Endothelial cell of umbilical vein (primary cell): ENCODE measurements around the gene C2CD5. TPM values are rescaled to one million over a fixed set of nuclear protein-coding genes. Genes with fewer than 3 reads are reported as not detected.

ENCODE experiments used
- BruUV-seq: library from RNA; stranded (reverse); fragments of 400-500 nt; replicated peaks from 2 replicates; lab custom pipeline; 2021; lab: Mats Ljungman, UMichigan
- CTCF ChIA-PET: fragments of 300-600, 350-600 bp; sonication (Branson Sonifier 250); formaldehyde crosslinking; loops from one replicate; lab custom pipeline; 2021; ENCODE audit warnings: antibody characterized with exemption, inconsistent platforms; lab: Charles Lee
- POLR2A ChIA-PET: fragments of 300-600, 350-600 bp; sonication (Branson Sonifier 250); formaldehyde crosslinking; loops from one replicate; lab custom pipeline; 2021; ENCODE audit warnings: antibody characterized with exemption, inconsistent platforms; lab: Charles Lee
- DNase-seq: peaks from one replicate; pipeline ENCODE4 v3.0.0-alpha.2; 2011; ENCODE audit warnings: low read depth, low spot score
- FAIRE-seq: peaks from 2 replicates; lab custom pipeline; 2011; peaks lifted over from hg19 to GRCh38; lab: Jason Lieb, UNC
- H2AFZ ChIP-seq: 2 replicates; pipeline ENCODE4 v1.6.0; 2012; ENCODE audit warnings: low read depth, low read length, control low read depth, inconsistent platforms
- H3K27ac ChIP-seq: 2 replicates; pipeline ENCODE4 v1.5.1; 2011; ENCODE audit warnings: low read depth, mild to moderate bottlenecking, control low read depth, low read length, moderate library complexity; ENCODE audit not compliant: insufficient read depth
- H3K27me3 ChIP-seq, 2 experiments: 2 replicates each; pipeline versions ENCODE4 v1.6.0 to v1.6.1; 2011; ENCODE audit warnings: low read length in 2 of 2, mixed read lengths in 1 of 2; ENCODE audit not compliant: control insufficient read depth in 2 of 2, insufficient read depth in 2 of 2
- H3K36me3 ChIP-seq, 2 experiments: 2 replicates in 1 of 2; 3 replicates in 1 of 2; pipeline ENCODE4 v1.5.1; 2011; ENCODE audit warnings: low read length in 2 of 2, mild to moderate bottlenecking in 1 of 2, moderate library complexity in 1 of 2; ENCODE audit not compliant: control insufficient read depth in 2 of 2, insufficient read depth in 2 of 2; ENCODE audit errors: extremely low read depth in 1 of 2
- H3K4me1 ChIP-seq: 3 replicates; pipeline ENCODE4 v1.5.1; 2011; ENCODE audit warnings: mild to moderate bottlenecking, low read length; ENCODE audit not compliant: control insufficient read depth, insufficient read depth; ENCODE audit errors: extremely low read depth
- H3K4me2 ChIP-seq: 2 replicates; pipeline ENCODE4 v1.6.1; 2011; ENCODE audit warnings: low read length, control low read depth, mixed read lengths; ENCODE audit not compliant: insufficient read depth
- H3K4me3 ChIP-seq, 3 experiments: fragments of 200-600 bp in 1 of 3; sonication (generic), shearing (Covaris generic) in 1 of 3; replicated peaks in 1 of 3; 2 replicates each; pipeline ENCODE4 v1.5.1; 2011 to 2016; ENCODE audit warnings: control low read depth in 3 of 3, low read length in 3 of 3, mild to moderate bottlenecking in 2 of 3, inconsistent platforms in 1 of 3, low read depth in 1 of 3, moderate library complexity in 1 of 3; ENCODE audit not compliant: insufficient read depth in 1 of 3
- H3K79me2 ChIP-seq: 2 replicates; pipeline ENCODE4 v1.6.0; 2012; ENCODE audit warnings: low read length, inconsistent platforms; ENCODE audit not compliant: control insufficient read depth, insufficient read depth
- H3K9ac ChIP-seq: replicated peaks from 2 replicates; pipeline ENCODE3; 2011; ENCODE audit warnings: low read length, control low read depth; ENCODE audit not compliant: insufficient read depth; ENCODE audit errors: extremely low read depth
- H3K9me1 ChIP-seq: replicated peaks from 3 replicates; pipeline ENCODE4 v1.6.0; 2011; ENCODE audit warnings: mild to moderate bottlenecking, low read length; ENCODE audit not compliant: control insufficient read depth, insufficient read depth; ENCODE audit errors: extremely low read depth
- H3K9me3 ChIP-seq: replicated peaks from 2 replicates; pipeline ENCODE4 v1.5.1; 2012; ENCODE audit warnings: low read length, inconsistent platforms; ENCODE audit not compliant: control insufficient read depth, insufficient read depth
- H4K20me1 ChIP-seq: replicated peaks from 2 replicates; pipeline ENCODE3; 2011; ENCODE audit warnings: mild to moderate bottlenecking, low read length; ENCODE audit not compliant: control insufficient read depth, insufficient read depth; ENCODE audit errors: extremely low read depth
- CTCF ChIP-seq, 2 donors: IDR thresholded peaks; 1 replicate in 1 of 2; 2 replicates in 1 of 2; pipeline ENCODE4 v1.5.1; 2011; ENCODE audit warnings: low read length in 2 of 2, mild to moderate bottlenecking in 2 of 2, moderate library complexity in 2 of 2, control low read depth in 1 of 2, inconsistent platforms in 1 of 2, low read depth in 1 of 2; ENCODE audit not compliant: insufficient read depth in 1 of 2; ENCODE audit errors: extremely low read depth in 1 of 2
- EZH2 ChIP-seq: IDR thresholded peaks from 2 replicates; pipeline ENCODE4 v1.6.1; 2012; ENCODE audit warnings: borderline replicate concordance, low read depth, mild to moderate bottlenecking, moderate library complexity, low read length, inconsistent platforms; ENCODE audit not compliant: severe bottlenecking
- FOS ChIP-seq: IDR thresholded peaks from 2 replicates; pipeline ENCODE4 v1.6.1; 2011; ENCODE audit warnings: mild to moderate bottlenecking, low read length, moderate library complexity, borderline replicate concordance; ENCODE audit not compliant: insufficient read depth
- GATA2 ChIP-seq: IDR thresholded peaks from 2 replicates; pipeline ENCODE4 v1.7.0; 2011; ENCODE audit warnings: low read depth, mild to moderate bottlenecking, moderate library complexity, mixed read lengths, low read length; ENCODE audit not compliant: insufficient read length, insufficient read depth
- JUN ChIP-seq: IDR thresholded peaks from 2 replicates; pipeline ENCODE4 v1.6.1; 2011; ENCODE audit warnings: borderline replicate concordance, low read depth; ENCODE audit not compliant: insufficient read length, insufficient read depth
- MAX ChIP-seq: IDR thresholded peaks from 2 replicates; pipeline ENCODE4 v1.6.1; 2011; ENCODE audit not compliant: insufficient read depth, insufficient read length
- MYC ChIP-seq: IDR thresholded peaks from one replicate; pipeline ENCODE4 v1.6.1; 2011; ENCODE audit warnings: mild to moderate bottlenecking, low read depth, low read length
- POLR2A ChIP-seq: IDR thresholded peaks from 2 replicates; pipeline ENCODE4 v1.6.1; 2012; ENCODE audit warnings: low read depth, mild to moderate bottlenecking, control low read depth, low read length
- POLR2AphosphoS5 ChIP-seq: IDR thresholded peaks from 2 replicates; pipeline ENCODE4 v1.6.1; 2012; ENCODE audit warnings: low read depth, mild to moderate bottlenecking, control low read depth, low read length, moderate library complexity; ENCODE audit not compliant: insufficient read depth
- dilution Hi-C: fragments of 300-500 bp; cut with MboI; formaldehyde crosslinking; loops from one replicate; pipeline ENCODE4 v1.15.0; 2019; ENCODE audit warnings: low sequenced_read_pairs; ENCODE audit not compliant: extremely low pct_ligation_motif_present
- intact Hi-C: fragments of 100-400 bp; cut with micrococcal nuclease; formaldehyde crosslinking; loops from one replicate; pipeline ENCODE4 v1.10.0; 2022
- polyA plus RNA-seq, 4 experiments: library from polyadenylated mRNA; depleted of rRNA in 3 of 4; stranded (reverse) in 3 of 4; unstranded in 1 of 4; fragments of >200 nt; gene quantifications; 2 replicates each; pipeline versions ENCODE4 v1.2.1 to v1.2.3, GENCODE V29; 2011 to 2012; ENCODE audit warnings: missing spikeins in 1 of 4
- total RNA-seq: library from RNA; stranded (reverse); gene quantifications from 2 replicates; pipeline ENCODE4 v1.2.3, GENCODE V29; 2021

C2CD5 gene
- total and polyA plus RNA-seq, 2 donors (not counting 3 experiments of a cell fraction or from before 2014, with no cell fraction given), result 12.9 to 32.9 TPM

GRCh38 chr12:22415342-22416309, 128.7 kb downstream of the C2CD5 start:
- FAIRE-seq, result no peak
- DNase-seq, result no peak
- Histone ChIP-seq H2AFZ (no peak overlapping the region), H3K9me1 (no peaks in the 10 kb centered on the region), H3K4me3 (no peak overlapping the region), H3K27ac (no peak overlapping the region), H3K9me3 (no peaks in the 10 kb centered on the region), H3K4me2 (no peak overlapping the region), H3K27me3 (peaks cover 0 to 5% of the 10 kb centered on the region in 2 experiments), H3K36me3 (no peaks in the 10 kb centered on the region), H3K9ac (no peak overlapping the region), H3K4me1 (no peaks in the 10 kb centered on the region), H3K79me2 (no peaks in the 10 kb centered on the region), H4K20me1 (no peaks in the 10 kb centered on the region)
- POLR2A ChIA-PET, result no interaction called here
- CTCF ChIA-PET, result no interaction called here
- no TSS peak for BruUV-seq
- intact Hi-C loops (no loop called here), dilution Hi-C loops (no loop called here)
- TF ChIP-seq CTCF (IDR thresholded peaks at IDR 0.05; ENCODE audit: extremely low read depth in 1 of 2, insufficient read depth in 1 of 2, low read depth in 1 of 2, low read length in 2 of 2) (no peak), MYC (no peak), POLR2A (no peak)

- H4K20me1 ChIP-seq, result no peaks in the 10 kb centered on the region
- H3K4me3 ChIP-seq, result no peak overlapping the region
- no peaks in the 10 kb centered on the region for H3K4me1 ChIP-seq
- DNase-seq (no peak), FAIRE-seq (no peak)
- H3K9me1 ChIP-seq, result no peaks in the 10 kb centered on the region
- H3K4me2 ChIP-seq, result no peak overlapping the region
- ChIA-PET CTCF (no interaction called here), POLR2A (no interaction called here)
- H3K9me3 ChIP-seq, result no peaks in the 10 kb centered on the region
- H3K9ac ChIP-seq, result no peak overlapping the region
- dilution Hi-C loops (no loop called here), intact Hi-C loops (no loop called here)
- H3K36me3 ChIP-seq, result no peaks in the 10 kb centered on the region
- H2AFZ ChIP-seq, result no peak overlapping the region
- TF ChIP-seq CTCF (IDR thresholded peaks at IDR 0.05; ENCODE audit: extremely low read depth in 1 of 2, insufficient read depth in 1 of 2, low read depth in 1 of 2, low read length in 2 of 2) (no peak), FOS (no peak), EZH2 (no peak), GATA2 (no peak), POLR2AphosphoS5 (no peak), JUN (no peak), POLR2A (no peak), MAX (no peak), MYC (no peak)
- peaks cover 0 to 5% of the 10 kb centered on the region in 2 experiments for H3K27me3 ChIP-seq
- BruUV-seq, result no TSS peak
- no peak overlapping the region for H3K27ac ChIP-seq
- H3K79me2 ChIP-seq, result no peaks in the 10 kb centered on the region
These were observed 129.6 kb downstream of the C2CD5 start for GRCh38 chr12:22414742-22415141.
